Gastroesophageal sphincter (tissue), 3 donors: ENCODE measurements around the gene FRRS1L.
"Not testable (repeated sequence)": the region's sequence is repeated elsewhere in the genome, so short reads cannot be mapped to it uniquely, and the experiment has no call there.

Source experiments
- POLR2A ChIP-seq, 2 donors: fragments of 450-650 bp; IDR thresholded peaks; one replicate each; pipeline ENCODE4 v1.6.1; 2017; ENCODE audit warnings: antibody characterized with exemption in 2 of 2, mild to moderate bottlenecking in 2 of 2, moderate library complexity in 1 of 2
- TF ChIP-seq, protein P1 (sequence below), 4 experiments: fragments of 200-600 bp in 2 of 4; fragments of 450-650 bp in 2 of 4; sonication (generic) in 1 of 4; IDR thresholded peaks; one replicate each; pipeline ENCODE4 v1.5.1; 2017 to 2019; ENCODE audit warnings: antibody characterized with exemption in 4 of 4, mild to moderate bottlenecking in 2 of 4, moderate library complexity in 2 of 4

GRCh38 chr9:109126671-109127070 is 40.4 kb downstream of the FRRS1L start:
- TF ChIP-seq, protein P1, sequence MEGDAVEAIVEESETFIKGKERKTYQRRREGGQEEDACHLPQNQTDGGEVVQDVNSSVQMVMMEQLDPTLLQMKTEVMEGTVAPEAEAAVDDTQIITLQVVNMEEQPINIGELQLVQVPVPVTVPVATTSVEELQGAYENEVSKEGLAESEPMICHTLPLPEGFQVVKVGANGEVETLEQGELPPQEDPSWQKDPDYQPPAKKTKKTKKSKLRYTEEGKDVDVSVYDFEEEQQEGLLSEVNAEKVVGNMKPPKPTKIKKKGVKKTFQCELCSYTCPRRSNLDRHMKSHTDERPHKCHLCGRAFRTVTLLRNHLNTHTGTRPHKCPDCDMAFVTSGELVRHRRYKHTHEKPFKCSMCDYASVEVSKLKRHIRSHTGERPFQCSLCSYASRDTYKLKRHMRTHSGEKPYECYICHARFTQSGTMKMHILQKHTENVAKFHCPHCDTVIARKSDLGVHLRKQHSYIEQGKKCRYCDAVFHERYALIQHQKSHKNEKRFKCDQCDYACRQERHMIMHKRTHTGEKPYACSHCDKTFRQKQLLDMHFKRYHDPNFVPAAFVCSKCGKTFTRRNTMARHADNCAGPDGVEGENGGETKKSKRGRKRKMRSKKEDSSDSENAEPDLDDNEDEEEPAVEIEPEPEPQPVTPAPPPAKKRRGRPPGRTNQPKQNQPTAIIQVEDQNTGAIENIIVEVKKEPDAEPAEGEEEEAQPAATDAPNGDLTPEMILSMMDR (IDR thresholded peaks at IDR 0.05) = not testable (repeated sequence)
- TF ChIP-seq POLR2A (IDR thresholded peaks at IDR 0.05) = not testable (repeated sequence)
